NCI-H2196 (cell line): ENCODE results near the gene DNAH9.
"Not testable (repeated sequence)": the region's sequence is repeated elsewhere in the genome, so short reads cannot be mapped to it uniquely, and the experiment has no call there.

Source experiments
- DNase-seq: peaks from one replicate; lab custom pipeline; 2025; ENCODE audit not compliant: unreplicated experiment; lab: John Stamatoyannopoulos, UW

Gene DNAH9

GRCh38 chr17:11908711-11909146, 310.5 kb downstream of the DNAH9 start:
- no peak for DNase-seq

- DNase-seq = no peak
These were observed 311.1 kb downstream of the DNAH9 start for GRCh38 chr17:11909348-11909747.

GRCh38 chr17:11916091-11916490, 317.8 kb downstream of the DNAH9 start:
- DNase-seq = no peak

- DNase-seq = no peak
These were observed 319.1 kb downstream of the DNAH9 start for GRCh38 chr17:11917415-11917814.

GRCh38 chr17:11921296-11921695, 323.0 kb downstream of the DNAH9 start:
- no peak for DNase-seq

- DNase-seq = no peak
These were observed 324.4 kb downstream of the DNAH9 start for GRCh38 chr17:11922638-11923037.

- DNase-seq = no peak
These were observed 325.8 kb downstream of the DNAH9 start for GRCh38 chr17:11924076-11924475.

GRCh38 chr17:11925262-11926021, 327.2 kb downstream of the DNAH9 start:
- no peak for DNase-seq

- no peak for DNase-seq
These were observed 330.2 kb downstream of the DNAH9 start for GRCh38 chr17:11928436-11928835.

GRCh38 chr17:11932337-11932898, 334.1 kb downstream of the DNAH9 start:
- no peak for DNase-seq

- peak; percentile 22 for DNase-seq
These were observed 337.6 kb downstream of the DNAH9 start for GRCh38 chr17:11935734-11936406.

- DNase-seq = no peak
These were observed 342.6 kb downstream of the DNAH9 start for GRCh38 chr17:11940904-11941303.

GRCh38 chr17:11943086-11943485, 344.8 kb downstream of the DNAH9 start:
- not testable (repeated sequence) for DNase-seq

- DNase-seq = no peak
These were observed 345.6 kb downstream of the DNAH9 start for GRCh38 chr17:11943759-11944347.

GRCh38 chr17:11944587-11944986, 346.3 kb downstream of the DNAH9 start:
- no peak for DNase-seq

- no peak for DNase-seq
These were observed 350.5 kb downstream of the DNAH9 start for GRCh38 chr17:11948789-11949188.

GRCh38 chr17:11949571-11949970, 351.3 kb downstream of the DNAH9 start:
- DNase-seq = not testable (repeated sequence)

GRCh38 chr17:11950771-11951519, 352.7 kb downstream of the DNAH9 start:
- DNase-seq = no peak

- no peak for DNase-seq
These were observed 354.3 kb downstream of the DNAH9 start for GRCh38 chr17:11952610-11953009.

GRCh38 chr17:11953924-11954323, 355.7 kb downstream of the DNAH9 start:
- no peak for DNase-seq

GRCh38 chr17:11954936-11955335, 356.7 kb downstream of the DNAH9 start:
- DNase-seq = no peak
